OCI-LY7 (cell line): ENCODE results near the gene ZNF649. TPM values are rescaled to one million over a fixed set of nuclear protein-coding genes. Genes with fewer than 3 reads are reported as not detected.

Source experiments
- BruUV-seq: library from RNA; stranded (reverse); fragments of 400-500 nt; replicated peaks from 2 replicates; lab custom pipeline; 2021; lab: Mats Ljungman, UMichigan
- CTCF ChIA-PET: fragments of 300-600 bp; sonication (Branson Sonifier 250); formaldehyde crosslinking; loops from one replicate; lab custom pipeline; 2022; ENCODE audit warnings: antibody characterized with exemption; ENCODE audit not compliant: unreplicated experiment; lab: Charles Lee
- POLR2A ChIA-PET: fragments of 300-600 bp; sonication (Branson Sonifier 250); formaldehyde crosslinking; loops from one replicate; lab custom pipeline; 2022; ENCODE audit warnings: antibody characterized with exemption; lab: Charles Lee
- DNase-seq: peaks from one replicate; pipeline ENCODE4 v3.0.0-alpha.2; 2015; ENCODE audit warnings: low spot score
- H2AFZ ChIP-seq: fragments of 200-600 bp; sonication (generic), shearing (Covaris generic); 2 replicates; pipeline ENCODE4 v1.6.1; 2014; ENCODE audit warnings: mild to moderate bottlenecking, antibody characterized with exemption, low read length, moderate library complexity
- H3K27ac ChIP-seq: fragments of 200-600 bp; sonication (generic); 2 replicates; pipeline ENCODE4 v1.5.1; 2014; ENCODE audit warnings: mixed run types, low read depth, mild to moderate bottlenecking, moderate library complexity, low read length, inconsistent platforms; ENCODE audit not compliant: poor library complexity, severe bottlenecking
- H3K36me3 ChIP-seq: fragments of 200-600 bp; sonication (generic); 2 replicates; pipeline ENCODE4 v1.6.1; 2014; ENCODE audit warnings: mild to moderate bottlenecking, antibody characterized with exemption, low read length, moderate library complexity, mixed read lengths; ENCODE audit not compliant: insufficient read depth
- H3K4me1 ChIP-seq: fragments of 200-600 bp; sonication (generic); 2 replicates; pipeline ENCODE4 v1.5.1; 2014; ENCODE audit warnings: mild to moderate bottlenecking, low read length; ENCODE audit not compliant: insufficient read depth, poor library complexity, severe bottlenecking
- H3K4me2 ChIP-seq: fragments of 200-600 bp; sonication (generic); 2 replicates; pipeline ENCODE4 v1.6.1; 2014; ENCODE audit warnings: mild to moderate bottlenecking, low read length
- H3K4me3 ChIP-seq: fragments of 200-600 bp; sonication (generic); 2 replicates; pipeline ENCODE4 v1.5.1; 2014; ENCODE audit warnings: mild to moderate bottlenecking, low read depth, low read length; ENCODE audit not compliant: poor library complexity, severe bottlenecking
- H3K79me2 ChIP-seq: fragments of 200-600 bp; sonication (generic); 2 replicates; pipeline ENCODE4 v1.6.1; 2016; ENCODE audit warnings: low read depth, mild to moderate bottlenecking, low read length, moderate library complexity, mixed read lengths; ENCODE audit not compliant: insufficient read depth
- H3K9me2 ChIP-seq: fragments of 200-600 bp; sonication (generic); 2 replicates; pipeline ENCODE4 v1.6.1; 2016; ENCODE audit warnings: mild to moderate bottlenecking, low read length, mixed read lengths; ENCODE audit not compliant: insufficient read depth
- H3K9me3 ChIP-seq: fragments of 200-600 bp; sonication (generic); 2 replicates; pipeline ENCODE4 v1.6.1; 2014; ENCODE audit warnings: mild to moderate bottlenecking, mixed run types, low read length, mixed read lengths
- H4K20me1 ChIP-seq: fragments of 200-600 bp; sonication (generic); 2 replicates; pipeline ENCODE4 v1.6.1; 2014; ENCODE audit warnings: mild to moderate bottlenecking, antibody characterized with exemption, low read length, moderate library complexity, mixed read lengths; ENCODE audit not compliant: insufficient read depth
- EZH2phosphoT487 ChIP-seq: fragments of 200-600 bp; sonication (generic); IDR thresholded peaks from 2 replicates; pipeline ENCODE4 v1.6.1; 2018; ENCODE audit warnings: low read depth, borderline replicate concordance, mild to moderate bottlenecking, mixed run types, antibody characterized with exemption, low read length, moderate library complexity, mixed read lengths
- intact Hi-C: fragments of 100-400 bp; cut with micrococcal nuclease; formaldehyde crosslinking; loops from one replicate; pipeline ENCODE4 v1.10.0; 2022; ENCODE audit not compliant: unreplicated experiment
- total RNA-seq, 2 experiments: library from RNA; depleted of rRNA in 1 of 2; stranded (reverse); fragments of >200 nt in 1 of 2; shearing (Covaris generic) in 1 of 2; gene quantifications; 2 replicates each; pipeline ENCODE4 v1.2.3, GENCODE V29; 2014 to 2022
- TF ChIP-seq, protein P1 (sequence below): fragments of 200-600 bp; sonication (generic); conservative IDR thresholded peaks from 2 replicates; pipeline ENCODE4 v1.5.1; 2014; ENCODE audit warnings: mild to moderate bottlenecking, antibody characterized with exemption, low read length, moderate library complexity, mixed read lengths

ZNF649 gene
- total RNA-seq, 2 experiments from 2014 or later: 2.4 to 5.9 TPM

DNA sequence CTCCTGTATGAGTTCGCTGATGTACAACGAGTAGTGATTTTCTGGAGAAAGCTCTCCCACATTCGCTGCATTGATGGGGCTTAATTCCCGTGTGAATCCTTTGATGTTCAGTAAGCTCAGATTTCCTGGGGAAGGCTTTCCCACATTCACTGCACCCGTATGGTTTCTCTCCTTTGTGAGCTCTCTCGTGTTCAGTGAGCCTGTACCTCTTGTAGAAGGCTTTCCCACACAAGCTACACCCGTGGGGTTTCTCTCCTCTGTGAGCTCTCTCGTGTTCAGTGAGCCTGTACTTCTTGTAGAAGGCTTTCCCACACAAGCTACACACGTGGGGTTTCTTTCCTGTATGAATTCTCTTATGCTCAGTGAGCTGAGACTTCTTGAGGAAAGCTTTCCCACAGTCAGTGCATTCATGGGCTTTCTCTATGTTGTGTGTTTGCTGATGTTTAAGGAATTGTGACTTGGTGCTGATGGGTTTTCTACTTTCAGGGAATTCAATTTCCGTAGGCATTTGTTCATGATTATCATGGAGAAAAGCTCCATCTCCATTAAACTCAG lies 13.5 kb downstream of the ZNF649 start:
- H3K4me1 ChIP-seq: no peaks in the 10 kb centered on the region
- TF ChIP-seq, protein P1, sequence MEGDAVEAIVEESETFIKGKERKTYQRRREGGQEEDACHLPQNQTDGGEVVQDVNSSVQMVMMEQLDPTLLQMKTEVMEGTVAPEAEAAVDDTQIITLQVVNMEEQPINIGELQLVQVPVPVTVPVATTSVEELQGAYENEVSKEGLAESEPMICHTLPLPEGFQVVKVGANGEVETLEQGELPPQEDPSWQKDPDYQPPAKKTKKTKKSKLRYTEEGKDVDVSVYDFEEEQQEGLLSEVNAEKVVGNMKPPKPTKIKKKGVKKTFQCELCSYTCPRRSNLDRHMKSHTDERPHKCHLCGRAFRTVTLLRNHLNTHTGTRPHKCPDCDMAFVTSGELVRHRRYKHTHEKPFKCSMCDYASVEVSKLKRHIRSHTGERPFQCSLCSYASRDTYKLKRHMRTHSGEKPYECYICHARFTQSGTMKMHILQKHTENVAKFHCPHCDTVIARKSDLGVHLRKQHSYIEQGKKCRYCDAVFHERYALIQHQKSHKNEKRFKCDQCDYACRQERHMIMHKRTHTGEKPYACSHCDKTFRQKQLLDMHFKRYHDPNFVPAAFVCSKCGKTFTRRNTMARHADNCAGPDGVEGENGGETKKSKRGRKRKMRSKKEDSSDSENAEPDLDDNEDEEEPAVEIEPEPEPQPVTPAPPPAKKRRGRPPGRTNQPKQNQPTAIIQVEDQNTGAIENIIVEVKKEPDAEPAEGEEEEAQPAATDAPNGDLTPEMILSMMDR: no peak
- no peak for TF ChIP-seq EZH2phosphoT487
- no peaks in the 10 kb centered on the region for H4K20me1 ChIP-seq
- H3K9me3 ChIP-seq: peaks cover 19% of the 10 kb centered on the region
- peaks cover 82% of the 10 kb centered on the region for H3K36me3 ChIP-seq
- H3K4me3 ChIP-seq: no peak overlapping the region
- H3K79me2 ChIP-seq: no peaks in the 10 kb centered on the region
- H3K27ac ChIP-seq: no peak overlapping the region
- no peak overlapping the region for H2AFZ ChIP-seq
- H3K9me2 ChIP-seq: no peaks in the 10 kb centered on the region
- no peak overlapping the region for H3K4me2 ChIP-seq
- ChIA-PET CTCF (no interaction called here), POLR2A (interaction anchor here (0.6 kb wide), 2 partner anchors 96 to 1783 kb away, joined by 3 read pairs; no protein-coding TSS in a partner anchor)
- no TSS peak for BruUV-seq
- DNase-seq: no peak
- intact Hi-C loops: no loop called here

DNA sequence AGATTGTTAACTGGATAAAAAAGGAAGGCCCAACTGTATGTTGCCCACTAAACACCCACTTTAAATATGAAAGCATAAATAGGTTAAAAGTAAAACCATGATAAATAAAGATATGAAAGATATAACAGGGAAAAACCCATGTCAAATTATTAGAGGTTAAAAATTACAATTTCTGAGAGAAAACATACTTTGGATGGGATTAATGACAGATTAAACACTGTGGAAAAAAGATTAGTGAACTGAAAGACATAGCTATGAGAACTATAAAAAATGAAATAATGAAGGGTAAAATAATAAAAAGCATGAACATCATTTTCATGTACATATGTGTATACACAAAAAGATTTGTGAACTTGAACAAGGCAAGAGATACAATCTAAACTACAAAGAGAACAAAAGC lies 14.9 kb downstream of the ZNF649 start:
- Histone ChIP-seq H3K27ac (no peak overlapping the region), H4K20me1 (no peaks in the 10 kb centered on the region), H3K4me2 (no peak overlapping the region), H3K36me3 (peaks cover 76% of the 10 kb centered on the region), H2AFZ (no peak overlapping the region), H3K79me2 (no peaks in the 10 kb centered on the region), H3K4me1 (no peaks in the 10 kb centered on the region), H3K4me3 (no peak overlapping the region), H3K9me2 (no peaks in the 10 kb centered on the region), H3K9me3 (peaks cover 24% of the 10 kb centered on the region)
- POLR2A ChIA-PET: no interaction called here
- intact Hi-C loops: no loop called here
- BruUV-seq: no TSS peak
- no peak for DNase-seq
- CTCF ChIA-PET: no interaction called here
- TF ChIP-seq, protein P1: no peak
- TF ChIP-seq EZH2phosphoT487: no peak
